Liver (tissue), 9 donors: Measurements from ENCODE around the gene LBHD1. TPM values are rescaled to one million over a fixed set of nuclear protein-coding genes. Genes with fewer than 3 reads are reported as not detected.

Source experiments
- DNase-seq: peaks from one replicate; pipeline ENCODE4 v3.0.0-alpha.2; 2017; ENCODE audit warnings: low spot score
- H3K27ac ChIP-seq, 2 donors: one replicate each; pipeline ENCODE4 v1.7.0; 2013; ENCODE audit warnings: inconsistent platforms in 2 of 2, low read length in 2 of 2, control low read depth in 1 of 2, low read depth in 1 of 2, mild to moderate bottlenecking in 1 of 2
- H3K27me3 ChIP-seq, 4 donors: one replicate each; pipeline versions ENCODE4 v1.6.1 to v1.7.0; 2013; ENCODE audit warnings: low read length in 3 of 4, inconsistent platforms in 1 of 4, mild to moderate bottlenecking in 1 of 4, moderate library complexity in 1 of 4; ENCODE audit not compliant: control insufficient read depth in 4 of 4, insufficient read depth in 4 of 4
- H3K36me3 ChIP-seq, 4 donors: one replicate each; pipeline versions ENCODE4 v1.6.1 to v1.7.0; 2013; ENCODE audit warnings: low read length in 3 of 4, mild to moderate bottlenecking in 3 of 4, low read depth in 1 of 4, moderate library complexity in 1 of 4; ENCODE audit not compliant: control insufficient read depth in 4 of 4, insufficient read depth in 3 of 4
- H3K4me1 ChIP-seq, 4 donors: one replicate each; pipeline versions ENCODE4 v1.6.1 to v1.7.0; 2013; ENCODE audit warnings: low read length in 3 of 4, mild to moderate bottlenecking in 3 of 4, moderate library complexity in 1 of 4; ENCODE audit not compliant: control insufficient read depth in 4 of 4, insufficient read depth in 4 of 4
- H3K4me3 ChIP-seq, 3 donors: one replicate each; pipeline versions ENCODE4 v1.6.1 to v1.7.0; 2013; ENCODE audit warnings: low read length in 3 of 3, control low read depth in 1 of 3, low read depth in 1 of 3, mild to moderate bottlenecking in 1 of 3
- H3K9ac ChIP-seq, 2 donors: one replicate each; pipeline ENCODE4 v1.7.0; 2013; ENCODE audit warnings: low read length in 2 of 2, mild to moderate bottlenecking in 2 of 2, moderate library complexity in 2 of 2, control low read depth in 1 of 2, low read depth in 1 of 2
- H3K9me3 ChIP-seq, 4 donors: one replicate each; pipeline versions ENCODE4 v1.6.1 to v1.7.0; 2013; ENCODE audit warnings: low read length in 3 of 4; ENCODE audit not compliant: control insufficient read depth in 4 of 4
- ATF3 ChIP-seq: IDR thresholded peaks from 2 replicates; pipeline ENCODE4 v1.6.1; 2016; ENCODE audit warnings: antibody characterized with exemption
- CTCF ChIP-seq: fragments of 150-350 bp; IDR thresholded peaks from 2 replicates; pipeline ENCODE4 v1.5.1; 2017; ENCODE audit warnings: improper control_type of control experiment, low read depth, low read length; ENCODE audit not compliant: missing input control
- EGR1 ChIP-seq, 2 donors: IDR thresholded peaks; 2 replicates each; pipeline ENCODE4 v1.6.1; 2016 to 2018; ENCODE audit warnings: antibody characterized with exemption in 2 of 2, low read depth in 2 of 2
- FOXA1 ChIP-seq: IDR thresholded peaks from 2 replicates; pipeline ENCODE4 v1.6.1; 2016; ENCODE audit warnings: antibody characterized with exemption
- FOXA2 ChIP-seq: IDR thresholded peaks from 2 replicates; pipeline ENCODE4 v1.6.1; 2016; ENCODE audit warnings: antibody characterized with exemption
- GABPA ChIP-seq, 2 donors: IDR thresholded peaks in 1 of 2; conservative IDR thresholded peaks in 1 of 2; 2 replicates each; pipeline ENCODE4 v1.6.1; 2016; ENCODE audit warnings: antibody characterized with exemption in 2 of 2, mild to moderate bottlenecking in 1 of 2, moderate library complexity in 1 of 2
- HNF4A ChIP-seq, 2 donors: conservative IDR thresholded peaks; 2 replicates each; pipeline ENCODE4 v1.6.1; 2016; ENCODE audit warnings: antibody characterized with exemption in 2 of 2, mild to moderate bottlenecking in 2 of 2
- HNF4G ChIP-seq: IDR thresholded peaks from 2 replicates; pipeline ENCODE4 v1.6.1; 2016; ENCODE audit warnings: antibody characterized with exemption
- JUND ChIP-seq, 2 donors: IDR thresholded peaks; 2 replicates each; pipeline ENCODE4 v1.6.1; 2016; ENCODE audit warnings: antibody characterized with exemption in 2 of 2
- MAX ChIP-seq: IDR thresholded peaks from 2 replicates; pipeline ENCODE4 v1.6.1; 2016; ENCODE audit warnings: antibody characterized with exemption
- RAD21 ChIP-seq, 2 donors: IDR thresholded peaks; 2 replicates each; pipeline ENCODE4 v1.6.1; 2016; ENCODE audit warnings: antibody characterized with exemption in 2 of 2, mild to moderate bottlenecking in 2 of 2
- REST ChIP-seq: IDR thresholded peaks from 2 replicates; pipeline ENCODE4 v1.6.1; 2016; ENCODE audit warnings: antibody characterized with exemption, mild to moderate bottlenecking
- RXRA ChIP-seq, 2 donors: IDR thresholded peaks; 2 replicates each; pipeline ENCODE4 v1.6.1; 2017 to 2018; ENCODE audit warnings: antibody characterized with exemption in 2 of 2, mild to moderate bottlenecking in 1 of 2
- SP1 ChIP-seq: IDR thresholded peaks from 2 replicates; pipeline ENCODE4 v1.6.1; 2018; ENCODE audit warnings: antibody characterized with exemption, mild to moderate bottlenecking
- TAF1 ChIP-seq: conservative IDR thresholded peaks from 2 replicates; pipeline ENCODE4 v1.6.1; 2016; ENCODE audit warnings: antibody characterized with exemption, mild to moderate bottlenecking
- YY1 ChIP-seq: IDR thresholded peaks from 2 replicates; pipeline ENCODE4 v1.6.1; 2016; ENCODE audit warnings: antibody characterized with exemption, mild to moderate bottlenecking
- ZBTB33 ChIP-seq: IDR thresholded peaks from 2 replicates; pipeline ENCODE4 v1.6.1; 2016; ENCODE audit warnings: antibody characterized with exemption
- WGBS: extraction: QIAGEN DNeasy Blood & Tissue Kit; methylation state at CpG from one replicate; pipeline ENCODE4 v1.1.7; 2013; 5-methylcytosine and 5-hydroxymethylcytosine counted together
- polyA plus RNA-seq, 2 donors: library from polyadenylated mRNA; stranded (reverse) in 1 of 2; unstranded in 1 of 2; fragments of 200-250 nt in 1 of 2; fragments of >200 nt in 1 of 2; fragmentation: Nextera tagmentation in 1 of 2; extraction: Ambion mirVana in 1 of 2; gene quantifications; one replicate each; pipeline versions ENCODE4 v1.2.1 to v1.2.3, GENCODE V29; 2013 to 2015
- total RNA-seq, 2 donors: library from RNA; depleted of rRNA; stranded (reverse); fragments of >200 nt; gene quantifications; one replicate each; pipeline ENCODE4 v1.2.3, GENCODE V29; 2014
- donor health status: healthy.
- donor health status: healthy.
- donor health status: healthy.
- donor health status: healthy.
- donor health status: healthy.

LBHD1 gene
- total and polyA plus RNA-seq, 4 donors, result 1.6 to 4.4 (median 3.4) TPM

- no peaks in the 10 kb centered on the region for H3K9me3 ChIP-seq
- no peaks in the 10 kb centered on the region for H3K27me3 ChIP-seq
- peak overlapping the region in 1 of 2 donors; percentile 60 for H3K9ac ChIP-seq
- TF ChIP-seq FOXA1 (no peak), RXRA (IDR thresholded peaks at IDR 0.05) (no peak), SP1 (no peak), GABPA (IDR thresholded peaks at IDR 0.05 in 1 of 2, conservative IDR thresholded peaks at IDR 0.05 in 1 of 2) (no peak), HNF4A (conservative IDR thresholded peaks at IDR 0.05) (no peak), MAX (no peak), ATF3 (no peak), RAD21 (IDR thresholded peaks at IDR 0.05) (no peak)
- H3K4me1 ChIP-seq, result peaks cover 17 to 65% (median 50%) of the 10 kb centered on the region in 4 donors
- no peak overlapping the region for H3K4me3 ChIP-seq
- peaks cover 3 to 36% (median 35%) of the 10 kb centered on the region in 4 donors for H3K36me3 ChIP-seq
- H3K27ac ChIP-seq, result peak overlapping the region; percentile 86 to 94
- 24% methylated on average over 3 of the region's 3 CpGs for WGBS
- DNase-seq, result no peak
These were observed 40.8 kb upstream of the LBHD1 start for GRCh38 chr11:62712861-62713260.

- Histone ChIP-seq H3K27ac (peak overlapping the region; percentile 86 to 94), H3K4me3 (no peak overlapping the region), H3K36me3 (peaks cover 3 to 31% (median 30%) of the 10 kb centered on the region in 4 donors), H3K9ac (peak overlapping the region in 1 of 2 donors; percentile 49), H3K27me3 (no peaks in the 10 kb centered on the region), H3K9me3 (no peaks in the 10 kb centered on the region), H3K4me1 (peaks cover 17 to 65% (median 50%) of the 10 kb centered on the region in 4 donors)
- 57% methylated on average over 6 of the region's 6 CpGs for WGBS
- DNase-seq, result no peak
- no peak for TF ChIP-seq HNF4G
- no peak for TF ChIP-seq ATF3
- no peak for TF ChIP-seq CTCF
- no peak for TF ChIP-seq MAX
- TF ChIP-seq GABPA (IDR thresholded peaks at IDR 0.05 in 1 of 2, conservative IDR thresholded peaks at IDR 0.05 in 1 of 2), result no peak
- TF ChIP-seq HNF4A (conservative IDR thresholded peaks at IDR 0.05), result no peak
- no peak for TF ChIP-seq TAF1
- no peak for TF ChIP-seq FOXA1
- no peak for TF ChIP-seq RXRA (IDR thresholded peaks at IDR 0.05)
- no peak for TF ChIP-seq RAD21 (IDR thresholded peaks at IDR 0.05)
- TF ChIP-seq EGR1 (IDR thresholded peaks at IDR 0.05; ENCODE audit: low read depth in 2 of 2), result no peak
- TF ChIP-seq YY1, result no peak
- TF ChIP-seq JUND (IDR thresholded peaks at IDR 0.05), result no peak
- TF ChIP-seq FOXA2, result no peak
These were observed 40.3 kb upstream of the LBHD1 start for GRCh38 chr11:62712276-62712812.

- peaks cover 0 to 9% (median 8%) of the 10 kb centered on the region in 4 donors for H3K36me3 ChIP-seq
- no peaks in the 10 kb centered on the region for H3K9me3 ChIP-seq
- peak overlapping the region; percentile 79 to 91 for H3K9ac ChIP-seq
- peaks cover 20 to 73% (median 60%) of the 10 kb centered on the region in 4 donors for H3K4me1 ChIP-seq
- H3K27me3 ChIP-seq, result no peaks in the 10 kb centered on the region
- WGBS, result 65% methylated on average over 7 of the region's 7 CpGs
- no peak for DNase-seq
- peak overlapping the region; percentile 55 to 85 (median 56) for H3K4me3 ChIP-seq
- H3K27ac ChIP-seq, result peak overlapping the region; percentile 93 to 95
- TF ChIP-seq HNF4A (conservative IDR thresholded peaks at IDR 0.05), result no peak
- TF ChIP-seq REST, result no peak
- TF ChIP-seq RAD21 (IDR thresholded peaks at IDR 0.05), result no peak
- TF ChIP-seq ZBTB33, result no peak
- no peak for TF ChIP-seq TAF1
- TF ChIP-seq FOXA2, result no peak
- TF ChIP-seq GABPA (IDR thresholded peaks at IDR 0.05 in 1 of 2, conservative IDR thresholded peaks at IDR 0.05 in 1 of 2), result no peak
- no peak for TF ChIP-seq FOXA1
- TF ChIP-seq JUND (IDR thresholded peaks at IDR 0.05), result no peak
- TF ChIP-seq MAX, result no peak
These were observed 37.9 kb upstream of the LBHD1 start for GRCh38 chr11:62710001-62710345.
